Heart left ventricle (tissue), 16 donors: Measurements from ENCODE around the gene CD300LG. TPM values are rescaled to one million over a fixed set of nuclear protein-coding genes. Genes with fewer than 3 reads are reported as not detected.
A peak's percentile ranks its signal among the peaks of the same experiment; 100 is the strongest.

ENCODE experiments used
- ATAC-seq, 4 donors: fragments of 200-7000 bp; cut with Tn5 transposase; one replicate each; pipeline ENCODE4 v1.9.1; 2020 to 2022; ENCODE audit warnings: moderate library complexity in 4 of 4, mild to moderate bottlenecking in 3 of 4, moderate number of reproducible peaks in 1 of 4
- DNase-seq, 5 donors: peaks; one replicate each; pipeline ENCODE4 v3.0.0-alpha.2; 2020
- H3K27ac ChIP-seq, 12 donors: fragments of 200-600 bp; sonication (generic) in 4 of 12; one replicate each; pipeline versions ENCODE4 v1.5.0 to v1.8.0; 2016 to 2022; ENCODE audit warnings: mild to moderate bottlenecking in 2 of 12
- H3K27me3 ChIP-seq, 9 donors: fragments of 200-600 bp; sonication (generic) in 2 of 9; one replicate each; pipeline versions ENCODE4 v1.5.1 to v1.8.0; 2016 to 2022; ENCODE audit warnings: mild to moderate bottlenecking in 3 of 9
- H3K36me3 ChIP-seq, 9 donors: fragments of 200-600 bp; sonication (generic) in 2 of 9; one replicate each; pipeline versions ENCODE4 v1.5.0 to v1.8.0; 2018 to 2022; ENCODE audit warnings: mild to moderate bottlenecking in 2 of 9
- H3K4me1 ChIP-seq, 12 donors: fragments of 200-600 bp; sonication (generic) in 4 of 12; one replicate each; pipeline versions ENCODE4 v1.5.0 to v1.8.0; 2016 to 2022; ENCODE audit warnings: mild to moderate bottlenecking in 3 of 12
- H3K4me3 ChIP-seq, 12 donors: fragments of 200-600 bp; sonication (generic) in 4 of 12; one replicate each; pipeline versions ENCODE4 v1.5.0 to v1.8.0; 2017 to 2022; ENCODE audit warnings: mild to moderate bottlenecking in 9 of 12, moderate library complexity in 4 of 12
- H3K9me3 ChIP-seq, 12 donors: fragments of 200-600 bp; sonication (generic) in 4 of 12; one replicate each; pipeline versions ENCODE4 v1.5.0 to v1.8.0; 2016 to 2022; ENCODE audit warnings: mild to moderate bottlenecking in 1 of 12
- CTCF ChIP-seq, 12 donors: fragments of 200-600 bp; sonication (generic) in 4 of 12; IDR thresholded peaks; one replicate each; pipeline versions ENCODE4 v1.5.0 to v1.8.0; 2018 to 2022; ENCODE audit warnings: antibody characterized with exemption in 12 of 12, mild to moderate bottlenecking in 5 of 12
- POLR2A ChIP-seq, 2 donors: fragments of 450-650 bp; IDR thresholded peaks; one replicate each; pipeline ENCODE4 v1.6.1; 2017; ENCODE audit warnings: antibody characterized with exemption in 2 of 2, mild to moderate bottlenecking in 2 of 2, moderate library complexity in 2 of 2
- WGBS, 4 donors: extraction: QIAGEN DNeasy Blood & Tissue Kit in 2 of 4; methylation state at CpG; one replicate each; pipeline versions ENCODE4 v1.1.5 to v1.1.7; 2013 to 2018; 5-methylcytosine and 5-hydroxymethylcytosine counted together
- intact Hi-C, 10 donors: fragments of 100-400 bp; cut with DNase I; formaldehyde crosslinking; loops; one replicate each; pipeline versions ENCODE4 v1.11.1 to v1.14.2; 2022
- polyA plus RNA-seq, 2 donors: library from polyadenylated mRNA; stranded (reverse); fragments of 200-250 nt; gene quantifications; one replicate each; pipeline ENCODE4 v1.2.3, GENCODE V29; 2013
- total RNA-seq, 9 donors: library from RNA; depleted of rRNA in 2 of 9; stranded (reverse); fragments of >200 nt in 2 of 9; fragmentation: NEBNext Ultra II Directional in 3 of 9; extraction: Animal tissue kit (Norgen Biotek cat#: 25700) in 3 of 9; gene quantifications; one replicate each; pipeline versions ENCODE4 v1.1.0 to v1.2.4, GENCODE V29; 2016 to 2023
- donor health status: ischemic (EF 13 %, LVEDD 7.1; RV severe dilation, severe dysfunction).
- donor health status: healthy with polysubstance abuse.
- donor health status: DM: no; HTN: yes; CAD: no.
- donor health status: DM: no; HTN: no; CAD: no.
- donor health status: ischemic (EF 25% LVEDD 6.9; RV normal size, moderate dysfunction).
- donor health status: ischemic (EF 25% LVEDD 5.7; RV mildly dilated, moderate dysfunction).
- donor health status: healthy.
- donor health status: DM: yes; HTN: yes; CAD: no.
- donor health status: ischemic (EF 35%, LVEDD 5.7; RV mildly dilated, moderate dysfunction).
- donor health status: nonischemic (EF 11% LVEDD 7.7; RV severe dilation, severe dysfunction).
- donor health status: DM: yes; HTN: yes; CAD: no.
- donor health status: PGD.
- donor health status: ischemic (EF 29% LVEDD 5.4; RV normal size, mild dysfunction).
- donor health status: nonischemic (EF 23%, LVEDD 6.1; RV moderate dilation, normal function).

Gene CD300LG
- total and polyA plus RNA-seq, 11 donors: 7.3 to 85.8 (median 19.9) TPM

- TF ChIP-seq CTCF (IDR thresholded peaks at IDR 0.05) (no peak), POLR2A (IDR thresholded peaks at IDR 0.05) (no peak)
- DNase-seq: no peak
- WGBS, 4 donors: 90 to 100% (median 94%) methylated on average over 2 to 3 of the region's 3 CpGs
- Histone ChIP-seq H3K9me3 (no peaks in the 10 kb centered on the region), H3K4me1 (peaks cover 0 to 14% (median 2%) of the 10 kb centered on the region in 12 donors), H3K27ac (no peak overlapping the region), H3K36me3 (peaks cover 9 to 92% (median 61%) of the 10 kb centered on the region in 9 donors), H3K27me3 (no peaks in the 10 kb centered on the region), H3K4me3 (no peak overlapping the region)
- ATAC-seq: no peak
- intact Hi-C loops: no loop called here
Measured at GRCh38 chr17:43813386-43813785, 33.6 kb upstream of the CD300LG start.

- H3K27ac ChIP-seq: peak overlapping the region in 1 of 12 donors; percentile 15
- intact Hi-C loops: no loop called here
- DNase-seq (no peak), ATAC-seq (no peak)
- peaks cover 0 to 16% (median 2%) of the 10 kb centered on the region in 12 donors for H3K4me1 ChIP-seq
- no peak for TF ChIP-seq POLR2A (IDR thresholded peaks at IDR 0.05)
- no peak for TF ChIP-seq CTCF (IDR thresholded peaks at IDR 0.05)
- no peak overlapping the region for H3K4me3 ChIP-seq
- WGBS, 4 donors: 83 to 90% (median 87%) methylated on average over 12 of the region's 12 CpGs
- peaks cover 9 to 91% (median 55%) of the 10 kb centered on the region in 9 donors for H3K36me3 ChIP-seq
- no peaks in the 10 kb centered on the region for H3K9me3 ChIP-seq
- H3K27me3 ChIP-seq: no peaks in the 10 kb centered on the region
Measured at GRCh38 chr17:43814026-43814425, 33.0 kb upstream of the CD300LG start.

GRCh38 chr17:43814714-43815113 lies 32.3 kb upstream of the CD300LG start:
- H3K4me1 ChIP-seq: peaks cover 0 to 19% (median 2%) of the 10 kb centered on the region in 12 donors
- no peak overlapping the region for H3K4me3 ChIP-seq
- H3K27me3 ChIP-seq: no peaks in the 10 kb centered on the region
- intact Hi-C loops: no loop called here
- peaks cover 7 to 91% (median 56%) of the 10 kb centered on the region in 9 donors for H3K36me3 ChIP-seq
- 28 to 37% (median 34%) methylated on average over 1 of the region's 1 CpG for WGBS, 4 donors
- TF ChIP-seq POLR2A (IDR thresholded peaks at IDR 0.05) (no peak), CTCF (IDR thresholded peaks at IDR 0.05) (no peak)
- ATAC-seq (no peak), DNase-seq (no peak)
- H3K9me3 ChIP-seq: no peaks in the 10 kb centered on the region
- peak overlapping the region in 1 of 12 donors; percentile 15 for H3K27ac ChIP-seq

- H3K9me3 ChIP-seq: no peaks in the 10 kb centered on the region
- DNase-seq: no peak
- 85 to 91% (median 90%) methylated on average over 20 to 24 of the region's 24 CpGs for WGBS, 4 donors
- peak overlapping the region in 6 of 12 donors; percentile 7 to 66 (median 24) for H3K27ac ChIP-seq
- peak in 3 of 4 donors; percentile 2 to 18 (median 2) for ATAC-seq
- H3K36me3 ChIP-seq: peaks cover 3 to 90% (median 55%) of the 10 kb centered on the region in 9 donors
- no peaks in the 10 kb centered on the region for H3K27me3 ChIP-seq
- no peak for TF ChIP-seq CTCF (IDR thresholded peaks at IDR 0.05)
- no peak for TF ChIP-seq POLR2A (IDR thresholded peaks at IDR 0.05)
- peaks cover 0 to 22% (median 3%) of the 10 kb centered on the region in 12 donors for H3K4me1 ChIP-seq
- intact Hi-C loops: no loop called here
- H3K4me3 ChIP-seq: no peak overlapping the region
Measured at GRCh38 chr17:43816336-43817320, 30.3 kb upstream of the CD300LG start.
